Esophagus mucosa (tissue), 1 donor: ENCODE results near the gene GALNT2. TPM values are rescaled to one million over a fixed set of nuclear protein-coding genes. Genes with fewer than 3 reads are reported as not detected.

Experiments
- ATAC-seq: fragments of 200-7000 bp; cut with Tn5 transposase; one replicate; pipeline ENCODE4 v1.9.1; 2020
- total RNA-seq: library from RNA; stranded (reverse); gene quantifications from one replicate; pipeline ENCODE4 v1.2.4, GENCODE V29; 2023
- donor health status: DM: yes; HTN: yes; CAD: no.

Gene GALNT2
- total RNA-seq, 1 donor from 2014 or later, result 37.6 TPM

DNA sequence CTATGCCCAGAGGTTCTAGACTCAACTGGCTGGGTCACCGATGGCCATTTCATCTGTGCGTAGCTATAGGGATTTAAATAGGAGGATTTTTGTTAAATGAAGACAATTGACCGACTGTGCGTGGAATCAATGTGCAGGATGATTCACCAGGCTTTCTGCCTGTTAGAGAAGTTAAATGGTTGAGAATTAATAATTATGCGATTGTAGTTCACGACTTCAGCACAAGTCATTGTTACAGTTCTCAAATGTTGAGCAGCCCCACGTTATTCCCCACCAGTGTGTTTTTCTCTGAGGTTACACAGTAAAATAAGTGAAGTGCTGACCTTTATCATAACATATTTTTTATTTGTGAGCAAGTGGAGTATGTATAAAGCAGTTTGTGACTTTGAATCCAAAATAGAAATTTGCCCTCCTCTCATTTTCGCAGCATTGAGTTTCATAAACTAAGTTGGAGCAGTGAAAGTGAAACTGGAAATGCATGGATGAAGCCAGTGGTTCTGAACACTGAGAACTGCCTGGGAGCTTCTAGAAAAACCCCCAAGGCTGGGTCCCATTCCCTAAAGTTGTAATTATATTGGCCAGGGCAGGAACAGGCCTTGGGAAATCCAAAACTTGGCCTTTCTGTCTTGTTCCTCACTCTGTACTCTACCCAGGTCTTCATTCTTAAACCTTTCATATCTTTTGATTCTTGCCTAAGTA lies 102.6 kb downstream of the GALNT2 start:
- no peak for ATAC-seq

DNA sequence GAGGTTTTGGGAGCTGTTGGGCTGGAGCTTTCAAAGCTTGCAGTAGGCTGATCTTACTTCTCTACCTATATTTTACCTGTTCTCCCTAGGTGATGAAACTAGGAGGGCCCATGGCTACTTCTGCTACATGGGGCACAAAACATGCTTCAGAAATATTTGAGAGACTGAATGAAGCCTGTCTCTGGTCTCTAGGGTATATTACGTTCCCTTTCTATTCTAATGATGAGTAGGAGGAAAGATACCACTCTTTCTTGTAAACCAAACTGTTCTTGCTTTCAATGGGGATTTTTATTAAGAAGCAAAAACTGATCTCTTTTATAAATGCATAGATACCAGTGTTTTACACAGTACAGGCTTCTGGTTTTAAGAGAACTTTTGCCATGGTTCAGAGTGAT lies 103.1 kb downstream of the GALNT2 start:
- no peak for ATAC-seq

DNA sequence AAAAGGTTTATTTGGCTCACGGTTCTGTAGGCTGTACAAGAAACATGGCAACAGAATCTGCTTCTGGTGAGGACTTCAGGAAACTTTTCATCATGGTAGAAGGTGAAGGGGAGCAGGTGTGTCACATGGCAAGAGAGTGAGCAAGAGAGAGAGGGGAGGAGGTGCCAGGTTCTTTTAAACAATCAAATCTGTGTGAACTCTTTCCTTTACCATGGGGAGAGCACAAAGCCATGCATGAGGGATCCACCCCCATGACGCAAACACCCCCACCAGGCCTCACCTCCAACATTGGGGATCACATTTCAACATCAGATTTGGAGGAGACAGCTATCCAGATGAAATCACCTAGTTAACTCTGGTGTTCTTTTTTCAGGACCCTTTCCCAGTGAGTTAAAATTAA lies 103.6 kb downstream of the GALNT2 start:
- ATAC-seq, result no peak

DNA sequence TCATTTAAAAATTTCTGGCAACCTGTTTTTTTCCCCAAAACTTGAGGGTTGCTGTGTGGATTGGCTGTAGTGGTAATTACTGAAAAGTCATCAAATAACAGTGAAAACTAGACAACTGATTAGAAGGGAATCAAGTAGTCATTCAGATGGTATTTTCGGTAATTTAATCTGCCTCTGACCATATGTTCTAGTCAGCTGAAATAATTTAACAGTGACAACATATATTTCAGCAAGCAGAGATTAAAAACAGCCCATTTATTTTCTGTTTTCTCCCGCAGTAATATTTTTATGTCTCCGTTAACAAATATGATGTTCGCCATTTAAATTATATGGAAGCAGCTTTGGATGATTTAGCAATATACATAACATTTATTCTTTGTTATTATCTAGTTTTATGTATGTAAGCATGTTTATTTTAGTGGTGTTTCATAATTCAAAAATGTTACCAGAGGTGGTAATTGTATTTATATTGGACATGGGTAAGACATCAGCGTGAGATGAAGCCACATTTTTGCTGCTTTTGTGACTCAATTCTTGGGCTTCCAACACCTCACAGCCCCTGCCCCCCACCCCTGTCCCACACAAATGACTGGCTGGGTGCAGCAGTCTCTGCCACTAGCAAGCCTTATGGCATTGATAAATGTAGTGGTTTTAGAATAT lies 104.4 kb downstream of the GALNT2 start:
- no peak for ATAC-seq

DNA sequence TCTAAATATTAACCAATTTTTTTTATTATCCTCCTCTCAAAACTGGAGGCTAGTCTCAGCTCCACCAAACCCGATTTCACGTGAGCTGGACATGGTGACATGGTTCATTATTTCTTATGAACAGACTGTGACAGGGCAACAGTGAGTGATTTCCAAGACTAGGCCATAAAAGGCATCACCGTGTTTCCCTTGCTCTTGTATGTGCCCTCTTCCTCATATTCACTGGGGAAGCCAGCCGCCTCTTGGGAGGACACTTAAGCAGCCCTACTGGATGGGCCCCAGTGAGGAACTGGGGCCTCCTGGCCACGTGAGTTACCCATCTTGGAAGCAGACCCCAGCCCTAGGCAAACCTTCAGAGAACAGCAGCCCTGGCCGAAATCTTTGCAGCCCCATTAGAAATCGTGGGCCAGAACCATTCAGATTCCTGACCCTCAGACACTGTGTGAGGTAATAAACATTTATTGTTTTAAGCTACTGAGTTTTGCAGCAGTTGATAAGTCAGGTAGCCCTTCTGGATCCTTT lies 105.0 kb downstream of the GALNT2 start:
- no peak for ATAC-seq

DNA sequence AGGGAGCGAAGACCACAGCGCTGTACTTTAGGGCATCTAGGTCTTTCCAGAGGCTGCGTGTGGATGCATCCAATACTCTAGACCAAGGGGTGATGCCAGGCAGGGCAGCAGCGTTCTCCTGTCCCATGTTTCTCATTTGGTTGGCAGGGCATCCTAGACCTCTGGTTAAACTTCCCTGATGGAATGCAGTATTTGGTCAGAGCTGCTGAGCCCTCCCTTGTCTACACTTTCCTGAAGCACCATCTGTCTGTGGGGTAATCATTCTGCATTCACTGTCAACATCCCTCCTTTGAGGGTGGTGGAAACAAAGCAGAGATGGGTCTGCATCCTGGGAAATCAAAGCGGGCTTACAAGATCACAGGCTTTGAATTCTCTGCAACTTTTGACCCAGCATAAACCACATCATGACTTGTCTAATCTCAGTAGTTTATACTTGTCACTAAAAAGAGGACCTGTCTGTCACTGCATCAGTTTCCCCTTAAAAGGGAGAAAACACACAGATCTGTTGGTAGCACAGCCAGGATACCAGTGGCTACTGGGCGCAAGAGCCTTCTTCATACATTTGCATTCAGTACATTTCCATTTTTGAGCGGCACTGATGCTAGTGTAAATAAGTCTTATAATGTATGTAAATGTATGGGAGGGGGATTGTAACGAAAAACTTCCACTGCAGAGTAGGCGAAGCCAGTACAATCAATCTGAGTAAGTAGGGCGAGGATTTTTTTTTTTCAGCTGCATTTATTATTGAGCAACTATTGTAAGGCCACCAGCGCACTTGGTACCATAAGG lies 106.3 kb downstream of the GALNT2 start:
- no peak for ATAC-seq

- ATAC-seq, result no peak
Observed at GRCh38 chr1:230174041-230174440, 107.0 kb downstream of the GALNT2 start.

- ATAC-seq, result no peak
Observed at GRCh38 chr1:230174471-230175162, 107.6 kb downstream of the GALNT2 start.

DNA sequence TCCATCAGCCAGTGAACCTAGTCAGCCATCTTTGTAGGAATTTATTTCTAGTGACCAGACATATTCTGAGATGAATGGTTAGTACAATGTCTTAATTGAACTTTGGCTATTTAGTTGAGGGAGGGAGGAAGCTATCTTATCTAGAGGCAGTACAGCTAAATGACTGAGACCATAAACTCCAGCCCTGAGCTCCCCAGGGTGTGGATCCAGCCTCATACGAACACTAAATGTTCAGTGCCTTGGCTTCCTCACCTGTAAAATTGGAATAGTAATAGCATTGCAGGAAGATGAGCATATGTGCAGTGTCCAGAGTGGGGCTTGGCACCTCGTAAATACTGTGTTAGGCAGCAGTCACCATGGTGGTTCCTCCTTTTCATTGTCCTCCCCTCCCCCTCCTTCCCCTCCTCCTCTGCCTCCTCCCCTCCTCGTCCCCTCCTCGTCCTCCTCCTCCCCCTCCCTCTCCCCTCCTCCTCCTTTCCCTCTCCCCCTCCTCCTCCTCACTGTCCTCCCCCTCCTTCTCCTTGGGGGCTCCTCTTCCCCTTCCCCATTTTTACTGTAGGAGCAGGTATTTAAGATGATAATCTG lies 108.2 kb downstream of the GALNT2 start:
- ATAC-seq, result no peak

GRCh38 chr1:230175839-230176238 lies 108.8 kb downstream of the GALNT2 start:
- ATAC-seq, result no peak

- ATAC-seq, result no peak
Observed at GRCh38 chr1:230176326-230176725, 109.3 kb downstream of the GALNT2 start.

DNA sequence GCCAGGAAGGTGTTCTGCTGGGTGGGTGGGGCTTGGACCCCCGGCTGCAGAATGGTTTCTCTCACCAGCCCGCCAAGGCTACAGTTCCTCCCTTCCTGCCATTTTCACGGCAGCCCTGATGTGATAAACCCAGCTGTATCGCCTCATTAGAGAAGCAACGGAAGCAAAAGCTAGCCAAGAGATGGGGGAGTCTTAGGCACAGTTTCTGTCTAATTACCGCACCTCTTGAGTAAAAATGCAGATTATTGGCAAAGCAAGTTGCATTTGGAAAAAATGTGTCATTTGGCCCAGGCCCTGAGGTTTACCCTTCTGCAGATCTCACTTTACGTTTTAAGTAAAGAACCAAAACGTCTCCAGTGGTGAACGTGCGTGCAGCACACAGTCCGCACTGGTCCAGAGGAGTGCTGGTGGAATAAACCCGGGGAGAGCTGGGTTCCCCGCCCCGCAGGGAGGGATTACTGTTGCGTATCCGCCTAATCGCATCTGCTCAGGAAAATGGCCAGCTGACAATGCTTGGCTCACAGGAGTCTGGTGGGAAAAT lies 109.9 kb downstream of the GALNT2 start:
- ATAC-seq, result no peak

DNA sequence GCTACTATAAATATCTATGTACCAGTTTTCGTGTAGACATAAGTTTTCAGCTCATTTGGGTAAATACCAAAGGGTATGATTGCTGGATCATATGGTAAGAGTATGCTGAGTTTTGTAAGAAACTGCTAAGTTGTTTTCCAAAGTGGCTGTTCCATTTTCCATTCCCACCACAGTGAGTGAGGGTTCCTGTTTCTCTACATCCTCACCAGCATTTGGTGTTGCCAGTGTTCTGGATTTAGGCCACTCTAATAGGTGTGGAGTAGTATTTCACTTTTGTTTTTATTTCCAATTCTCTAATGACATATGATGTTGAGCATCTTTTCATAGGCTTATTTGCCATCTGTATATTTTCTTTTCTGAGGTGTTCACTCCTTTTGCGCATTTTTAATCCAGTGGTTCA lies 112.2 kb downstream of the GALNT2 start:
- no peak for ATAC-seq

- ATAC-seq, result no peak
Observed at GRCh38 chr1:230185076-230186001, 118.3 kb downstream of the GALNT2 start.

GRCh38 chr1:230186003-230186863 lies 119.2 kb downstream of the GALNT2 start:
- peak; percentile 93 for ATAC-seq

GRCh38 chr1:230186874-230187273 lies 119.8 kb downstream of the GALNT2 start:
- no peak for ATAC-seq

- no peak for ATAC-seq
Observed at GRCh38 chr1:230187290-230187689, 120.3 kb downstream of the GALNT2 start.

- ATAC-seq, result no peak
Observed at GRCh38 chr1:230188826-230189225, 121.8 kb downstream of the GALNT2 start.

DNA sequence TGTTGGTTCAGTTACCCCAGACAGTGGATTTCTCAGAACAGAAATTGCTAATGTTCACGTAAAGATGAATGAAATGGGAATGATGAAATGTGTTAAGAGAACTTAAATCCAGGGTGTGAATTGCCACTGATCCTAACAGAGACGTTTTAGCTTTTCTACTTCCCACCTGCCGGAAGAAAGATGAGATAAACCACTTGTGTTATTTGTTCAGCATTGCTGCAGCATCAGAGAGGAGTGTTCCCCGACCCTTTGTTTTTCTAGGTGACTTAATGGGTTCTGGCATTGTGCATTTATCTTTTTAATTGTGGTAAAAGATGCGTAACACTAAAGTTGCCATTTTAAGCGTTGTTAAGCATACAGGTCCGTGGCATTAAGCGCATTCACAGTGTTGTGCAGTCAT lies 122.3 kb downstream of the GALNT2 start:
- no peak for ATAC-seq

- ATAC-seq, result no peak
Observed at GRCh38 chr1:230189824-230190223, 122.8 kb downstream of the GALNT2 start.
